HG03135 (cell line): ENCODE data around the gene GABARAPL1.
A peak's percentile ranks its signal among the peaks of the same experiment; 100 is the strongest.
"Not testable (repeated sequence)": the region's sequence is repeated elsewhere in the genome, so short reads cannot be mapped to it uniquely, and the experiment has no call there.

Source experiments
- ATAC-seq: cut with Tn5 transposase; IDR thresholded peaks from one replicate; pipeline ENCODE4 v1.9.1; 2021; ENCODE audit warnings: mild to moderate bottlenecking, moderate library complexity; ENCODE audit not compliant: unreplicated experiment

The GABARAPL1 gene

DNA sequence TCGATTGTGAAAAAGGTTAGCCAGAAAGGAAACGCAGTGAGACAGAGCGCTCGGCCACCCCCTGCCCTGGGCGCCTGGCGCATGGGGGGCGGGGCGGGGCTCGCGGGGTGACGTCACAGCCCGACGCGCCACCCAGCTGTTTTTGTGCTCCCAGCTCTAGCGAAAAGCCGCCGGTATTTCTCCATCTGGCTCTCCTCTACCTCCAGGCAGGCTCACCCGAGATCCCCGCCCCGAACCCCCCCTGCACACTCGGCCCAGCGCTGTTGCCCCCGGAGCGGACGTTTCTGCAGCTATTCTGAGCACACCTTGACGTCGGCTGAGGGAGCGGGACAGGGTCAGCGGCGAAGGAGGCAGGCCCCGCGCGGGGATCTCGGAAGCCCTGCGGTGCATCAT is at the start of gene GABARAPL1:
Gene GABARAPL1, plus strand, starts transcription at position 139 of the 393 bp plus-strand sequence. Its CDS starts 253 bp downstream, at position 392.
- peak; percentile 60 for ATAC-seq

DNA sequence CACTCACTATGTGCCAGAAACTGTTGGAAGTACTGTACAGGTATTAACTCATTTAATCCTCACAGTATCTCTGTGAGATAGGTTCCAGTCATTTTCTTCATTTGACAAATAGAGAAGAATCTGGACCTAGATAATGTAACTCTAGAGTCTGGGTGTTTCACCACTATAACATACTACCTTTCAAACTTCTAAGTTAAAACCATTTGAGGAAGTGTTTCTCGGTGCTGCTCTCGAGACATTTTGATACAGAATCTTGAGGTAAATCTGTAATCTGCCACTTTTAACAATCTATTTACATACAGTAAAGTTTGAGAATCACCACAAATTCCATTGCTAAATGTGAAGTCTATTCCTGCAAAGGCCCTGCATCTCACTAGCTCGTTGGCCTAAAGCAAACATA is 49.6 kb upstream of the GABARAPL1 start:
- no peak for ATAC-seq

DNA sequence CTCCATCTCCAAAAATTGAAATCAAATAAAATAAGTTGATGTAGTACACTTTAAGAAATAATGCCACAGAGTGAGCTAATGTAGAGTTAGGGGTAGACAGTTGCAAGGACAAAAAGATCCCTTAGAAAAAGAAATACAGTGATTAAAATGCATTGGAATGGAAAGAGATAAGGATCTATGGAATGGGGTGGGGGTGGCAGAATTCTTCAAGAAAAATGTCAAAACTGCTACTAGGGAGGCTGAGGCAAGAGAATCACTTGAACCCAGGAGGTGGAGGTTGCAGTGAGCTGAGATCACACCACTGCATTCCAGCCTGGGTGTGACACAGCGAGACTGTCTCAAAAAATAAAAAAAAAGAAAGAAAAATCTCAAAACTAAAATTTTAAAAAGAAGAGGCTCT is 47.3 kb upstream of the GABARAPL1 start:
- no peak for ATAC-seq

DNA sequence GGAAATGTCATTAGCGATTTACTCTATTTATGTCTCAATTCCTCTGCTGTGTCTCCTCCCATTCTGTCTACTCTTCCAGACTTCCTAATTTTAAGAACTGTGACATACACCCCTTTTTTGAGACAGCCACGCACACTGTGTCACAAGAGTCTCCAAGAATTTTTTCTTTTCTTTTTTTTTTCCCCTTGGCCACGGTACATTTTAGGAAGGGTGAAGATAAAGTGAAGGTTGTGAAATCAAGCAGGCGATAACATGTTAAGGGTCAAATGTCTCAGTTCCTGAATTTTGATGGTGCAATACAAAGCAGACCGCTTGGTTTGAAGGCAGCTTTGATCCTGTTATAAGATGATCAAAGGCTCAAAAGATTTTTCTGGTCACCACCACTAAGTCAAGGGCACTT is 45.1 kb upstream of the GABARAPL1 start:
- ATAC-seq = no peak

DNA sequence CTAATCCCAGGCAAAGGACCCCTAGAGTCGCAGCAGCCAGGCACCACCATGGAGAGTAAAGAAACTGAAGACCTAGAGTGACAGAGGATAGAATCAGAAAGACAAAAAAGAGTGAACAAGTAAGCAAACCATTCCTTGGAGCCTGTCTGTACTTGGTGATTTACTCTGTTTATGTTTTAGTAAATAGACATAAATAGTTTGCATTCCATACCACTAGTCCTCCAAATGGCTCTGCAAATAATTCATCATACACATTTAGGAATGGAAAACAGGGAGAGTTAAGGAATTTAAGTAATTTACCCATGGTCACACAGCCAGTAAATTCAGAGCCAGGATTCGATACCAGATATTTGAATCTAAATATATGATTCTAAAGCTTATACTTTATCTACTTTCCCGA is 43.6 kb upstream of the GABARAPL1 start:
- ATAC-seq = no peak

DNA sequence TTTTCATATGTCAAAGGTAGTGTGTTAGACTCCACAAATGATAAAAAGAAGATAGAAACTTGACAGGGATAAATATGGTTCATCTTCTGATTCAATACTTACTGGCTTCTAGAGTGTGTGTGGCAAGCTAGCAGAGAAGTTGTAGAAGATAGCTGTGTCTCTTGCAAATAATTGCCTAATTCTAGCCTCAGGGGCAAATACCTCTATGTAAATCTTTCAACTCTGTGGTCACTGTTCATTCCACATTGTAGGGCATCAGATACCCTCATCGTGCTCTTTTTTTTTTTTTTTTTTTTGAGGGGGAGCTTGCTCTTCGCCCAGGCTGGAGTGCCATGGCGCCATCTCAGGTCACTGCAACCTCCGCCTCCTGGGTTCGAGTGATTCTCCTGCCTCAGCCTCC is 42.5 kb upstream of the GABARAPL1 start:
- ATAC-seq = no peak

DNA sequence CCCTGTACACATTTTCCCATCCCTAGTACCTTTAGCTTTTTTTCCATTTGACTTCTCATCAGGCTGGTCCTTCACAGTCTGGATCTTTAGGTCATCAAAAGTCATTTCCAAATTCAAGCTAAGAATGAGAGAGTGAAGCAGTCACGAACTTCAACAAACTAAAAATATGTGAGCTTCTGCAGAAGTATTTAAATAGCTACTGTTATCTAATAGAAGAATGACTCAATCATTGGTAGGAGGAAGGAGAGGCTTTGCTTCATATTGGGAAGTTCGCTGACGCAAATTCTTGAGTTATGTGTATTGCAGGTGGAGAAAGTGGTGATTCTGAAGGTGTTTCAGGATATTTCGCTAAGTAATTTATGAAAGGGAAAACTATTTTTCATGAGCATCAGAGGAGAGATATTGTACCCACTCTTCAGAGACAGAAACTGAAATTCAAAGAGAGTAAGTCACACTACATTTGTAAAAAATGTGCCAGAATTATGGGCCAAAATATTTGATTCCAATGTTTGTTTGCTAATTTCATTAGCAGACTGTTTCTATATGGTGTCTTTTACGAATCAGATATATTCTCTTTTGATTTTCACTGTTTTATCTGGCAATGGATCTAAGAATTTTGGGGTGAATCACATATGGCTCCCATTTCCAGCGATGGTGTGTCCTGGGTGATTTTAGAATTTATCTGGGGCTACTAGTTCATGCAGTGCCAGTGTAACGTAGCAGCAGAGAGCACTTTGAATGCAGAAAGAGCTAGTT is 40.5 kb upstream of the GABARAPL1 start, which contains the start of gene OLR1:
Gene OLR1, minus strand, starts transcription at position 160 of the 756 bp plus-strand sequence. Its CDS starts 55 bp downstream, at position 105.
- no peak for ATAC-seq

DNA sequence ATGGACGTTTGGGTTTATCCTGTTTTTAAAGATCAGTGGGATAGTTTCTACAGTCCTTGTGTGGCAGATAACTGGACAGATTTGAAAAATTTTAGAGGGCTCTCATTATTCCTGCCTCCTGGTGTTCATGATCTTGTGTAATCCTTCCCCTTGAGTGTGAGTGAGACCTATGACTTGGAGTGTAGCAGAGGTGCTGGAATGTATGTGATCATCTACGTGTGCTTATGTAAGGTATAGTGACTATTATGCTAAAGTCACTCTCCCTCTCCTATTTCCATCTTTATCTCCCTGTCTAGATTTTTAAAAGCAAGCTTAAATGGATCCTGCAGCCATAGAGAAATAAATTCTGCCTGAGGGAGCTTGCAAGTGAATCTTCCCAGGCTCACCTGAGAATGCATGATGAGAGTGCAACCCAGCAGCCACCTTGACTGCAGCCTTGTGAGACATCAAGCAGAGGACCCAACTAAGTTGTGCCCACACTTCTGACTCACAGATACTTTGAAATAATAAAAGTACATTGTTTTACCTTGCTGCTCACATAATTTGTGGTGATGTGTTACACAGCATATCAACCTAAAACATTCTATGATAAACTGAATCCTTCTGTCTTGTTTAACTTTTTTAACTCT is 37.6 kb upstream of the GABARAPL1 start:
- ATAC-seq = no peak

DNA sequence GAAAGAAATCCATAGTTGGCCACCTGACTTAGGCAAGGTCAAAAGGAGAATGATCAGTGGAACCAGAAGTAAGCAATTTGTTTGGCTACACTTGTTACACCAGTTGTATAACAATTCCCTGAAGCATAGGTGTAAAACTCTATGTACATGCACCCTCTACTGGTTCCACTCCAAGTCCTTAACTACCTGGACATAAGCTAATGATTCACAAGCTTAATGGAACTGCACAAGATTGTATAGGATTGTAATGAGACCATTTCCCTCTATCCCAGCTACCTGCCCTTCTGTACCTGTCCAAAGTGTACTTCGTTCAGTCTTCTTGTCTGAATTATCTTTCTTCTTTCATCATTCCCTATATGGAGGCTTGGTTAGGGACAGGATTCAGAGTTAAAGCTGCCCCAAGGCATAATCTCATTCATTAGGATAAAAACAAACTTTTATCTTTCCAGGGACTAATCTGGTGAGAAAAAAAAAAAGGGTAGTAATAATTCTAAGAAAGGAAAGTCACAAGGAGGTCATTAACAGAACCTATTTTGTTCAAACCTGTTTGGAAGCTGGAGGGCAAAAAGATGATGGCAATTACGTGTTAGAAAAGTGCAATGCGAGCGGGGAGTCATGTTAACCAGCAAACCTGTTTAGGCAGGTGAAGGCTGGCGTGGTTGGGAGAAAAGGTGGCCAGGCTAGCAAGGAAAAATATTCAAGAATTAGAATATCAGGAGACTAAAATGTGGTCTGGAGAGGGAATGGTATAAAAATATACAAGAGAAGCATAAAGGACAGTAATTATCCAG is 36.6 kb upstream of the GABARAPL1 start:
- no peak for ATAC-seq

DNA sequence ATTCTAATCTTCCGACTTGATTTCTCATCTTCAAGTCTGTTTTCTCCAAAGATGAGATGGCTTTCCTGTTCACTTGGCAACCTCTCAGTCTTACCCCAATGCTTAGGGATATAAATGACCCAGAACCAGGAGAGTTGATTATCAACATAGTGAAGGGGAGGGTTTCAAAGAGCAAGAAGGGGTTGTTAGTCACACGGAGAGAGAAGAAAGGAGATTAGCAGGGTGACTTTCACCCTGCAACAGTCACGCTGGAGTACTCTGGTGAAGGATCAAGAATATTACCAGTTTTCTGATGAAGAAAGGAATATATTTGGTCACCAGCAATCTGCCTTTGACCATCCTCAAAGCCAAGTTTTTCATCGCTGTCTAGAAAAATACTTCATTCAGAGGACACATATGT is 33.9 kb upstream of the GABARAPL1 start, which contains the start of gene TMEM52B:
Gene TMEM52B, plus strand, starts transcription at position 212 of the 400 bp plus-strand sequence. CDS start 543 bp downstream, outside the sequence.
- no peak for ATAC-seq

DNA sequence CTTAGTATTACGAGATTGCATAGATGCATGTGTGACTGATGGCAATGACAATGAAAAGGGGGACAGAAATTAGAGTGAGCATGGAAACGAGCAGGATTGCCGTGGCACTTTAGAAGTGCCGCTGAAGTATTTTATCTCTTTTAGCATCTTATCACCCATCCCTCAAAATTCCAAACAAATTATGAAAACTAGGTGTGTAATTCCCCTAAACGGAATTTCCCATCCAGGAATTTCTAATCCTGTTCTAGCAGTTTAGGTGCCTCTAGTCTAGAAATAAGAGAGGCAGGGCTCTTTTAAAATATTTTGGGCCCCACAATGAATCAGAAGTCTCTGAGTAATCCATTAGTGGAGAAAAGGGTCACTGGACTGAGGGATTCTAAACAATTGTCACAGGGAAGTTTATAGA is 32.9 kb upstream of the GABARAPL1 start:
- ATAC-seq = no peak

DNA sequence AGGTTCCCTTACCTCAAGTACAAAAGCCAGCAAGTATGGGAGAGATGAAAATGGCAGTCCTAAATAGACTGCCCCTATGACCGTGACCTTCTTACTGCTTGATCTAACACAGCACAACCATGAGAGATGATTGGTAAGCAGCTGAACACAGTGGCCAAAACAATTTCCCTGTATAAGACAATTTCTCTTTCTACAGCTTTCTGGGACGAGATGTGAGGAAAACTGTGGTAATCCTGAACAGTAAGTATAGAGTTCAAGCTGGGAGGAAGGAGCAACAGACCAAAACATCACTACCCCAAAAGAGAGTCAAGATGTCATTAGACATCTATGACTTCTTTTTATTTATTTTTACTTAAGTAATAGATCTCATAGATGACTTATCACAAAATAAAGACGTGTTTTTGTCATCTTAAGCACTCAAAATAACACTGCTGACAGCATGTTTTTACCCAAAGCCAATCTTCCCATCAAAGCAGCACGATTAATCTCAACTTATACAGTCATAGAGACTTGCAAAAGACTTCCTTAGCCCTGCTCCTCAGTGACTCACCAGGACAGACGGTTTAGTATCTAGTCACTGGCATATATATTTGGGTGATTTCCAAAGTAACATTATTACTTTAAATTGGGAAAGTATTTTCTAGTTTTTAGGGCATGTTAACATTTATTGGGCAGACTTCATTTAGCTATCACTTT is 30.2 kb upstream of the GABARAPL1 start:
- ATAC-seq = no peak

DNA sequence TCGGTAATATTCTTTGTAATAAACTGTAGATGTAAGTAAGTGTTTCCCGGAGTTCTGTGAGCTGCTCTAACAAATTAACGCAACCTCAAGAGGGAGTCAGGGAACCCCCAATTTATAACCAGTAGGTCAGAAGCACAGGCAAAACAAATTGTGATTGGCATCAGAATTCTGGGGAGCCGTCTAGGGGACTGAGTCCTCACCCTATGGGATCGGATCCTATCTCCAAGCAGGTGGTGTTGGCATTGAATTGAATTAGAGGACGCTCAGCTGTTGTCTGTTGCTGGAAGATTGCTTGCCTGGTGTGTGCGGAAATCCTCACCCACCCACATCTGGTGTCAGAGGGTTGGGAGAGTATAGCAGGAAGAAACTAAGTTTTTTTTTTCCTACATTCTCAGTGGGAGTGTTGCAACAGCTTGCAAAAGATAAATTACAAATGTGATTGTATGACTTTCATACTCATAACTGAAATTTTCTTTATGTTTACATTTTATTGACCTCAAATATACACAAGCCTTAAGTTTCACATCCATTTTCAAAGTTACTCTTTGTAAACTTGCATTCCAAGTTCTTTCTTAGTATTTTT is 28.3 kb upstream of the GABARAPL1 start:
- no peak for ATAC-seq

DNA sequence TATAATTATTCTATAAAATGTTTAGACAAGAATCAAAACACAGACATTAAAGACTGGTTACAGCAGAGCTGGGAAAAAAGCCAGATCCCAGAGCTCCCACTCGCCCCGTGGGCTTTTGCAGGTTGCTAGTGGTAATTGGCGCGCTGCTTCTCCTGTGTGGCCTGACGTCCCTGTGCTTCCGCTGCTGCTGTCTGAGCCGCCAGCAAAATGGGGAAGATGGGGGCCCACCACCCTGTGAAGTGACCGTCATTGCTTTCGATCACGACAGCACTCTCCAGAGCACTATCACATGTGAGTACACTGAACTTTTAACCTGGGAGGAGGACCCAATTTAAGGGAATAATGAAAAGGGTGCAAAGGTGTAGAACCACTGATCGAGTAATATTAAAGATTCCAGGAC is 26.4 kb upstream of the GABARAPL1 start:
- ATAC-seq = no peak

DNA sequence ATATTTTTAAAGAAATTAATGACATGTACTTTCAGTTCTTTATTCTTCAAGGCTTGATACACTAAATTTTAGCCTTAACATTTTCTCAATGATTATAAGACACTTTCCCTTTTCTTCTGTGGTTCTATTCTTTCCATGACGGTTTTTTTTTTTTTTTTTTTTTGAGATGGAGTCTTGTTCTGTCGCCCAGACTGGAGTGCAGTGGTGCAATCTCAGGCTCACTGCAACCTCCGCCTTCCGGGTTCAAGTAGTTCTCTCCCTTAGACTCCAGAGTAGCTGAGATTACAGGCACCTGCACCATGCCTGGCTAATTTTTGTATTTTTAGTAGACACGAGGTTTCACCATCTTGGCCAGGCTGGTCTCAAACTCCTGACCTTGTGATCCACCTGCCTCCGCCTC is 25.7 kb upstream of the GABARAPL1 start:
- ATAC-seq = not testable (repeated sequence)

DNA sequence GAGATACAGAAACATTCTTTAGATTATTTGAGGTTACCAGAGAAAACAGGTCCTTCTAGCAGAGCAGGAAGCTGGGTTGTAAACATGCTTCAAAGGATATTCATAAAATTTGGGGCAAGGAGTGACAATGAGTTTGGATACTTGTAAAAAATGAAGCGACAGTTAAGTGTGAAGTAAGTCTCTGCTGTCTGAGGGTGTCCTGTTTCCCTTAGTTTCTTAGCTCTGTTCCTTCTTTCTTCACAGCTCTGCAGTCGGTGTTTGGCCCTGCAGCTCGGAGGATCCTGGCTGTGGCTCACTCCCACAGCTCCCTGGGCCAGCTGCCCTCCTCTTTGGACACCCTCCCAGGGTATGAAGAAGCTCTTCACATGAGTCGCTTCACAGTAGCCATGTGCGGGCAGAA is 23.0 kb upstream of the GABARAPL1 start:
- no peak for ATAC-seq

DNA sequence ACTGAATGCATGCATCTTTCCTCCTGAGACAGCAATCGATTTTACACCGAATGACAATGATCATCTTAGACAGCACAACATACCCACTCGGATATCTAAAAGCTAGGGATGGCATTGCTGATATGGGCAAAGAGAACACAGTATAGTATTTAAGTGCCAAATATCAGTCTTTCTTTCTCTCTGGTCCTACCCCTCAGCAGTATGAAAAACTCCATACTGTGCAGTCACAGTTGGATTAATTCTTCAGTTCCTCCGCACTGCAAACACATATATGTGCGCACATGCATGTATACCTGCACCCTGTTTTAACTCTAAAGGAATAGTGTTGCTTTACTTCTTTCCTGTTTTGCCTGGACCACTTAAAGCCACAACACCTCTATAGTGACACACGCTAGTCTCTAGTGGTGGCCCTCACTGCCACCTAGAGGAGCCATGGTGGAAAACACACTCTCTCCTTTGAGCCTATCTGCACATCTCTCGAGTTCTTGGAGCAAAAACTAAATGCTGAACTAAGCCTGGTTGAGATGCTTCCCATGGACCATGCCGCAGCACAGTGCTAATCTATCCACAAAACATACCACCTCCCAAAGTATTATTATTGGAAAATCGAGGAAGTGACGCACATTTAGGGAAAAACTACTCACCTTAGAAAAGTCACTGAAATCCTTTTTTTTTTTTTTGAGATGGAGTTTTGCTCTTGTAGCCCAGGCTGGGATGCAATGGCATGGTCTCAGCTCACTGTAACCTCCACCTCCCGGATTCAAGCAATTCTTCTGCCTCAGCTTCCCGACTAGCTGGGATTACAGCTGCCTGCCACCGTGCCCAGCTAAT is 21.9 kb upstream of the GABARAPL1 start:
- ATAC-seq = peak; percentile 81

DNA sequence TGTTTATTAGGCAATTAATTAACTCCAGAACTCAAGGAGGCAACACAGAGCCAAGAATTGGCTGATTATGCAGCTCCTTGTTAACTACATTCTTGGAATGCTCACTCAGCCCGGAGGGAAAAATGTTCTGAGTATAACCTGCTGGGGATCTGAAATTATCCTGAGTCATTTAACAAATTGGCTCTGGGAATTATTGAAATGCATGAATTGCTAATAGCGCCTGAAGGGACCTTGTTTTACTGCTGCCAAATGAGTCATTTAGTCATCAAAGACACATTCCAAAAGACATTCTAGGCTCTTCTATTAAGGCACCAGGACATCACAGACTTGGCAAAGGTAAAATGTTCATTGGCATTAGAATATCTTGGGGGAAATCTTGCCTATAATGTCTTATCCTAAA is 20.8 kb upstream of the GABARAPL1 start:
- ATAC-seq = no peak

DNA sequence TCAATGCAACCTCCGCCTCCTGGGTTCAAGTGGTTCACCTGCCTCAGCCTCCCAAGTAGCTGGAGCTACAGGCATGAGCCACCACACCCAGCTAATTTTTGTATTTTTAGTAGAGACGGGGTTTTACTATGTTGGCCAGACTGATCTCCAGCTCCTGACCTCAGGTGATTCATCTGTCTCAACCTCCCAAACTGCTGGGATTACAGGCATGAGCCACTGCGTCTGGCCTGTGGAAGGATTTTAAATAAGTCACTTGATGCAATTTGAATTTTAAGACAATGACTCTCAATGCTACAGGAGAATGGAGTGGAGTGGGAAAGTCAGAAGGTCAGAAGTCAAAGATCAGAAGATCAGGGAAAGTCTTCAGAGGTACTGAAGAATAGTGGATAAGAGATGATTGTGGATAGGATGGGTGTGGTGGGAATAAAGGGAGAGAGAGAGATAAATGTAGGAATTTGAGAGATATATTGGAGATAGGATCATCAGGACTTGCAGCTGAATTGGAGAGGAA is 18.5 kb upstream of the GABARAPL1 start:
- ATAC-seq = no peak
